Panc1 (cell line): ENCODE data around the gene TRDMT1.

ENCODE experiments used
- TF ChIP-seq, protein P1 (sequence below): fragments of 450-650 bp; IDR thresholded peaks from 2 replicates; pipeline ENCODE4 v1.5.1; 2017; ENCODE audit warnings: mild to moderate bottlenecking
- TF ChIP-seq, protein P2 (sequence below), 2 experiments: IDR thresholded peaks; 2 replicates each; pipeline ENCODE4 v1.6.1; 2011 to 2012; ENCODE audit warnings: low read depth in 2 of 2, control low read depth in 1 of 2, low read length in 1 of 2, mild to moderate bottlenecking in 1 of 2, moderate library complexity in 1 of 2; ENCODE audit not compliant: insufficient read depth in 1 of 2

DNA sequence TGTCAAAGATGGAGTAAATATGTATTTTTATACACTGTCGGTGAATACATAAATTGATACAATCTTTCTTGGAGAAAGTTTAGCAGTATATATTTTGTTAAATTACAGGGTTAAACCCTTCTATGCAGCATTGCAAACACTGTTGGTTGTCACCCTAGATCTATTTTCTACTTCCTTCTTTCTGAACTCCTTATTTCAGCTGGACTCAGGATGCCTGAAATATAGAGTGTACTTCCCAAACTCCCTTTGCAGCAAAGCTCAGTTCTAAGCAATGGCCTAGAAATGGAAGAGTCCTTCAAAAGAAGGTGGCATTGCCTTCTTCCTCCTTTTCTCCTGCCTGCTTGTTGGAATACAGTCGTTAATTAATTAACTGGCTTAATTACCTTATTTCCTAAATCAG, 92.4 kb downstream of the TRDMT1 start:
- TF ChIP-seq, protein P1, sequence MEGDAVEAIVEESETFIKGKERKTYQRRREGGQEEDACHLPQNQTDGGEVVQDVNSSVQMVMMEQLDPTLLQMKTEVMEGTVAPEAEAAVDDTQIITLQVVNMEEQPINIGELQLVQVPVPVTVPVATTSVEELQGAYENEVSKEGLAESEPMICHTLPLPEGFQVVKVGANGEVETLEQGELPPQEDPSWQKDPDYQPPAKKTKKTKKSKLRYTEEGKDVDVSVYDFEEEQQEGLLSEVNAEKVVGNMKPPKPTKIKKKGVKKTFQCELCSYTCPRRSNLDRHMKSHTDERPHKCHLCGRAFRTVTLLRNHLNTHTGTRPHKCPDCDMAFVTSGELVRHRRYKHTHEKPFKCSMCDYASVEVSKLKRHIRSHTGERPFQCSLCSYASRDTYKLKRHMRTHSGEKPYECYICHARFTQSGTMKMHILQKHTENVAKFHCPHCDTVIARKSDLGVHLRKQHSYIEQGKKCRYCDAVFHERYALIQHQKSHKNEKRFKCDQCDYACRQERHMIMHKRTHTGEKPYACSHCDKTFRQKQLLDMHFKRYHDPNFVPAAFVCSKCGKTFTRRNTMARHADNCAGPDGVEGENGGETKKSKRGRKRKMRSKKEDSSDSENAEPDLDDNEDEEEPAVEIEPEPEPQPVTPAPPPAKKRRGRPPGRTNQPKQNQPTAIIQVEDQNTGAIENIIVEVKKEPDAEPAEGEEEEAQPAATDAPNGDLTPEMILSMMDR, result no peak
- TF ChIP-seq, protein P2, sequence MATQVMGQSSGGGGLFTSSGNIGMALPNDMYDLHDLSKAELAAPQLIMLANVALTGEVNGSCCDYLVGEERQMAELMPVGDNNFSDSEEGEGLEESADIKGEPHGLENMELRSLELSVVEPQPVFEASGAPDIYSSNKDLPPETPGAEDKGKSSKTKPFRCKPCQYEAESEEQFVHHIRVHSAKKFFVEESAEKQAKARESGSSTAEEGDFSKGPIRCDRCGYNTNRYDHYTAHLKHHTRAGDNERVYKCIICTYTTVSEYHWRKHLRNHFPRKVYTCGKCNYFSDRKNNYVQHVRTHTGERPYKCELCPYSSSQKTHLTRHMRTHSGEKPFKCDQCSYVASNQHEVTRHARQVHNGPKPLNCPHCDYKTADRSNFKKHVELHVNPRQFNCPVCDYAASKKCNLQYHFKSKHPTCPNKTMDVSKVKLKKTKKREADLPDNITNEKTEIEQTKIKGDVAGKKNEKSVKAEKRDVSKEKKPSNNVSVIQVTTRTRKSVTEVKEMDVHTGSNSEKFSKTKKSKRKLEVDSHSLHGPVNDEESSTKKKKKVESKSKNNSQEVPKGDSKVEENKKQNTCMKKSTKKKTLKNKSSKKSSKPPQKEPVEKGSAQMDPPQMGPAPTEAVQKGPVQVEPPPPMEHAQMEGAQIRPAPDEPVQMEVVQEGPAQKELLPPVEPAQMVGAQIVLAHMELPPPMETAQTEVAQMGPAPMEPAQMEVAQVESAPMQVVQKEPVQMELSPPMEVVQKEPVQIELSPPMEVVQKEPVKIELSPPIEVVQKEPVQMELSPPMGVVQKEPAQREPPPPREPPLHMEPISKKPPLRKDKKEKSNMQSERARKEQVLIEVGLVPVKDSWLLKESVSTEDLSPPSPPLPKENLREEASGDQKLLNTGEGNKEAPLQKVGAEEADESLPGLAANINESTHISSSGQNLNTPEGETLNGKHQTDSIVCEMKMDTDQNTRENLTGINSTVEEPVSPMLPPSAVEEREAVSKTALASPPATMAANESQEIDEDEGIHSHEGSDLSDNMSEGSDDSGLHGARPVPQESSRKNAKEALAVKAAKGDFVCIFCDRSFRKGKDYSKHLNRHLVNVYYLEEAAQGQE (IDR thresholded peaks at IDR 0.05; ENCODE audit: insufficient read depth in 1 of 2, low read depth in 2 of 2, low read length in 1 of 2), result no peak
